Measurements from ENCODE around the gene KIAA2012.

The KIAA2012 gene

GRCh38 chr2:202178346-202178958, 105.4 kb downstream of the KIAA2012 start:
- Histone ChIP-seq H3K27me3 (ENCODE audit: insufficient read depth, poor library complexity, severe bottlenecking) (no peaks in the 10 kb centered on the region), H3K4me3 (replicated peaks; ENCODE audit: insufficient read depth, low read length) (no peak overlapping the region), H3K27ac (replicated peaks) (no peak overlapping the region)
- TF ChIP-seq POLR2AphosphoS5 (IDR thresholded peaks at IDR 0.05; ENCODE audit: low read depth) (no peak), SPI1 (IDR thresholded peaks at IDR 0.05; ENCODE audit: borderline replicate concordance, low read depth) (no peak), GABPA (IDR thresholded peaks at IDR 0.05; ENCODE audit: low read depth) (no peak)
- TF ChIP-seq, protein P1, sequence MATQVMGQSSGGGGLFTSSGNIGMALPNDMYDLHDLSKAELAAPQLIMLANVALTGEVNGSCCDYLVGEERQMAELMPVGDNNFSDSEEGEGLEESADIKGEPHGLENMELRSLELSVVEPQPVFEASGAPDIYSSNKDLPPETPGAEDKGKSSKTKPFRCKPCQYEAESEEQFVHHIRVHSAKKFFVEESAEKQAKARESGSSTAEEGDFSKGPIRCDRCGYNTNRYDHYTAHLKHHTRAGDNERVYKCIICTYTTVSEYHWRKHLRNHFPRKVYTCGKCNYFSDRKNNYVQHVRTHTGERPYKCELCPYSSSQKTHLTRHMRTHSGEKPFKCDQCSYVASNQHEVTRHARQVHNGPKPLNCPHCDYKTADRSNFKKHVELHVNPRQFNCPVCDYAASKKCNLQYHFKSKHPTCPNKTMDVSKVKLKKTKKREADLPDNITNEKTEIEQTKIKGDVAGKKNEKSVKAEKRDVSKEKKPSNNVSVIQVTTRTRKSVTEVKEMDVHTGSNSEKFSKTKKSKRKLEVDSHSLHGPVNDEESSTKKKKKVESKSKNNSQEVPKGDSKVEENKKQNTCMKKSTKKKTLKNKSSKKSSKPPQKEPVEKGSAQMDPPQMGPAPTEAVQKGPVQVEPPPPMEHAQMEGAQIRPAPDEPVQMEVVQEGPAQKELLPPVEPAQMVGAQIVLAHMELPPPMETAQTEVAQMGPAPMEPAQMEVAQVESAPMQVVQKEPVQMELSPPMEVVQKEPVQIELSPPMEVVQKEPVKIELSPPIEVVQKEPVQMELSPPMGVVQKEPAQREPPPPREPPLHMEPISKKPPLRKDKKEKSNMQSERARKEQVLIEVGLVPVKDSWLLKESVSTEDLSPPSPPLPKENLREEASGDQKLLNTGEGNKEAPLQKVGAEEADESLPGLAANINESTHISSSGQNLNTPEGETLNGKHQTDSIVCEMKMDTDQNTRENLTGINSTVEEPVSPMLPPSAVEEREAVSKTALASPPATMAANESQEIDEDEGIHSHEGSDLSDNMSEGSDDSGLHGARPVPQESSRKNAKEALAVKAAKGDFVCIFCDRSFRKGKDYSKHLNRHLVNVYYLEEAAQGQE (IDR thresholded peaks at IDR 0.05; ENCODE audit: insufficient replicate concordance, low read depth): no peak
- TF ChIP-seq, protein P2, sequence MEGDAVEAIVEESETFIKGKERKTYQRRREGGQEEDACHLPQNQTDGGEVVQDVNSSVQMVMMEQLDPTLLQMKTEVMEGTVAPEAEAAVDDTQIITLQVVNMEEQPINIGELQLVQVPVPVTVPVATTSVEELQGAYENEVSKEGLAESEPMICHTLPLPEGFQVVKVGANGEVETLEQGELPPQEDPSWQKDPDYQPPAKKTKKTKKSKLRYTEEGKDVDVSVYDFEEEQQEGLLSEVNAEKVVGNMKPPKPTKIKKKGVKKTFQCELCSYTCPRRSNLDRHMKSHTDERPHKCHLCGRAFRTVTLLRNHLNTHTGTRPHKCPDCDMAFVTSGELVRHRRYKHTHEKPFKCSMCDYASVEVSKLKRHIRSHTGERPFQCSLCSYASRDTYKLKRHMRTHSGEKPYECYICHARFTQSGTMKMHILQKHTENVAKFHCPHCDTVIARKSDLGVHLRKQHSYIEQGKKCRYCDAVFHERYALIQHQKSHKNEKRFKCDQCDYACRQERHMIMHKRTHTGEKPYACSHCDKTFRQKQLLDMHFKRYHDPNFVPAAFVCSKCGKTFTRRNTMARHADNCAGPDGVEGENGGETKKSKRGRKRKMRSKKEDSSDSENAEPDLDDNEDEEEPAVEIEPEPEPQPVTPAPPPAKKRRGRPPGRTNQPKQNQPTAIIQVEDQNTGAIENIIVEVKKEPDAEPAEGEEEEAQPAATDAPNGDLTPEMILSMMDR (IDR thresholded peaks at IDR 0.05; ENCODE audit: insufficient read depth, low read length): peak; percentile 46
- DNase-seq (ENCODE audit: low read depth in 1 of 2, low spot score in 1 of 2): peak; percentile 12 to 53

DNA sequence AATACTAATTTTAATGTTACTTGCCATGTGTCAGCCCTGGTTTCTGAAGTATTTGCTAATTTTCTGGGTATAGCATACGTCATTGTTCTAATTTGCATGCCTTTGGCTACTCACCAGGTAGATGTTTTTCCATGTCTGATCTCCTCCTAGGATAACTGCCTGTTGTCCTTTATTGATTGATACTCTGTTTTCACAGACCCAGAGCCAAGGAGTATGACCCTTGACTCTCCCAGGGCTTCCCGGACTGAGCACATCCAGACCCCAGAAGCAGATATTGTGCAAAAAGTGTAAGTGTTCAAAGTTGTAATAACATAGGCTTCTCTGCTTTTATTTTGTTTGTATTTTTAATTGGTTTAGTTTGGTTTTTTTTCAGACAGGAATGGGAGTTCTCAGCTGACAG, 111.5 kb downstream of the KIAA2012 start:
- Histone ChIP-seq H3K4me3 (replicated peaks; ENCODE audit: insufficient read depth, low read length) (no peak overlapping the region), H3K27ac (replicated peaks) (no peak overlapping the region), H3K27me3 (ENCODE audit: insufficient read depth, poor library complexity, severe bottlenecking) (no peaks in the 10 kb centered on the region)
- TF ChIP-seq, protein P2 (IDR thresholded peaks at IDR 0.05; ENCODE audit: insufficient read depth, low read length): no peak
- no peak for TF ChIP-seq GABPA (IDR thresholded peaks at IDR 0.05; ENCODE audit: low read depth)
- TF ChIP-seq POLR2AphosphoS5 (IDR thresholded peaks at IDR 0.05; ENCODE audit: low read depth): no peak
- TF ChIP-seq, protein P1 (IDR thresholded peaks at IDR 0.05; ENCODE audit: insufficient replicate concordance, low read depth): no peak
- TF ChIP-seq SPI1 (IDR thresholded peaks at IDR 0.05; ENCODE audit: borderline replicate concordance, low read depth): no peak
- no peak for DNase-seq (ENCODE audit: low read depth in 1 of 2, low spot score in 1 of 2)

- TF ChIP-seq GABPA (IDR thresholded peaks at IDR 0.05; ENCODE audit: low read depth) (no peak), SPI1 (IDR thresholded peaks at IDR 0.05; ENCODE audit: borderline replicate concordance, low read depth) (no peak), POLR2AphosphoS5 (IDR thresholded peaks at IDR 0.05; ENCODE audit: low read depth) (no peak)
- TF ChIP-seq, protein P1 (IDR thresholded peaks at IDR 0.05; ENCODE audit: insufficient replicate concordance, low read depth): no peak
- TF ChIP-seq, protein P2 (IDR thresholded peaks at IDR 0.05; ENCODE audit: insufficient read depth, low read length): no peak
- no peak overlapping the region for H3K27ac ChIP-seq (replicated peaks)
- no peak for DNase-seq (ENCODE audit: low read depth in 1 of 2, low spot score in 1 of 2)
- H3K27me3 ChIP-seq (ENCODE audit: insufficient read depth, poor library complexity, severe bottlenecking): no peaks in the 10 kb centered on the region
- no peak overlapping the region for H3K4me3 ChIP-seq (replicated peaks; ENCODE audit: insufficient read depth, low read length)
Measured at GRCh38 chr2:202185156-202185555, 112.1 kb downstream of the KIAA2012 start.

All from HL-60 (cell line).